AG04450 (cell line): Measurements from ENCODE around the gene PMP22. TPM values are rescaled to one million over a fixed set of nuclear protein-coding genes. Genes with fewer than 3 reads are reported as not detected.

Source experiments
- CTCF ChIA-PET: fragments of 300-600, 350-600 bp; formaldehyde crosslinking; extraction: SDS; loops from one replicate; lab custom pipeline; 2022; ENCODE audit warnings: antibody characterized with exemption, inconsistent platforms; lab: Charles Lee
- POLR2A ChIA-PET: fragments of 350-600 bp; formaldehyde crosslinking; extraction: SDS; loops from one replicate; lab custom pipeline; 2021; ENCODE audit warnings: antibody characterized with exemption, inconsistent platforms; lab: Yijun Ruan, JAX
- DNase-seq: peaks from one replicate; pipeline ENCODE4 v3.0.0-alpha.2; 2011; ENCODE audit warnings: low read depth, low spot score
- H3K27ac ChIP-seq: one replicate; pipeline ENCODE4 v1.5.1; 2012; ENCODE audit warnings: low read depth, low read length, control low read depth
- H3K27me3 ChIP-seq: one replicate; pipeline ENCODE4 v1.6.0; 2012; ENCODE audit warnings: low read length; ENCODE audit not compliant: control insufficient read depth, insufficient read depth
- H3K4me3 ChIP-seq: 2 replicates; pipeline ENCODE4 v1.5.1; 2011; ENCODE audit warnings: mild to moderate bottlenecking, low read depth, low read length, control low read depth
- H3K9me3 ChIP-seq: 2 replicates; pipeline ENCODE4 v1.5.1; 2012; ENCODE audit warnings: low read length; ENCODE audit not compliant: control insufficient read depth, insufficient read depth
- CTCF ChIP-seq: IDR thresholded peaks from 2 replicates; pipeline ENCODE4 v1.5.1; 2011; ENCODE audit warnings: low read depth, low read length, control low read depth, inconsistent platforms
- polyA plus RNA-seq: library from polyadenylated mRNA; depleted of rRNA; stranded (reverse); fragments of >200 nt; gene quantifications from 2 replicates; pipeline ENCODE4 v1.2.3, GENCODE V29; 2011

The PMP22 gene
- polyA plus RNA-seq, 1 experiment: 204 TPM

GRCh38 chr17:15255713-15256454 is 9.2 kb downstream of the PMP22 start:
- POLR2A ChIA-PET: no interaction called here
- CTCF ChIA-PET: interaction anchor here (1.0 to 4.4 kb wide), 9 partner anchors 8 to 272 kb away, joined by 3 to 116 read pairs (median 5); no protein-coding TSS in a partner anchor
- Histone ChIP-seq H3K4me3 (no peak overlapping the region), H3K27me3 (no peaks in the 10 kb centered on the region), H3K27ac (no peak overlapping the region), H3K9me3 (no peaks in the 10 kb centered on the region)
- no peak for TF ChIP-seq CTCF
- DNase-seq: no peak

GRCh38 chr17:15250135-15250860 is 14.8 kb downstream of the PMP22 start:
- Histone ChIP-seq H3K27me3 (no peaks in the 10 kb centered on the region), H3K9me3 (no peaks in the 10 kb centered on the region), H3K27ac (no peak overlapping the region), H3K4me3 (no peak overlapping the region)
- ChIA-PET CTCF (interaction anchor here (1.6 kb wide), 1 partner anchor 252 kb away, joined by 8 read pairs; no protein-coding TSS in a partner anchor), POLR2A (interaction anchor here (1.0 kb wide), 1 partner anchor 88 kb away, joined by 3 read pairs; no protein-coding TSS in a partner anchor)
- no peak for TF ChIP-seq CTCF
- no peak for DNase-seq

- CTCF ChIA-PET: interaction anchor here (1.2 to 2.8 kb wide), 3 partner anchors 8 to 254 kb away, joined by 4 to 27 read pairs (median 16); no protein-coding TSS in a partner anchor
- POLR2A ChIA-PET: no interaction called here
- TF ChIP-seq CTCF: no peak
- H3K4me3 ChIP-seq: no peak overlapping the region
- H3K9me3 ChIP-seq: no peaks in the 10 kb centered on the region
- H3K27ac ChIP-seq: no peak overlapping the region
- no peaks in the 10 kb centered on the region for H3K27me3 ChIP-seq
- DNase-seq: no peak
Observed at GRCh38 chr17:15249487-15249886, 15.6 kb downstream of the PMP22 start.

- no peaks in the 10 kb centered on the region for H3K9me3 ChIP-seq
- no peaks in the 10 kb centered on the region for H3K27me3 ChIP-seq
- CTCF ChIA-PET: interaction anchor here (0.5 to 2.8 kb wide), 4 partner anchors 10 to 255 kb away, joined by 4 to 27 read pairs (median 10); no protein-coding TSS in a partner anchor
- no peak overlapping the region for H3K4me3 ChIP-seq
- POLR2A ChIA-PET: interaction anchor here (1.0 kb wide), 1 partner anchor 11 kb away, joined by 3 read pairs; no protein-coding TSS in a partner anchor
- DNase-seq: no peak
- H3K27ac ChIP-seq: no peak overlapping the region
- TF ChIP-seq CTCF: peak; percentile 44
Observed at GRCh38 chr17:15247891-15248529, 17.1 kb downstream of the PMP22 start.
